H1 (cell line): ENCODE results near the gene SMIM20. TPM values are rescaled to one million over a fixed set of nuclear protein-coding genes. Genes with fewer than 3 reads are reported as not detected.
A peak's percentile ranks its signal among the peaks of the same experiment; 100 is the strongest.

Source experiments
- CTCF ChIA-PET: fragments of 300-600 bp; sonication (Branson Sonifier 250); formaldehyde crosslinking; loops from one replicate; lab custom pipeline; 2021; ENCODE audit not compliant: partially characterized antibody; lab: Charles Lee
- POLR2A ChIA-PET: fragments of 300-600 bp; sonication (Branson Sonifier 250); formaldehyde crosslinking; loops from one replicate; lab custom pipeline; 2021; ENCODE audit warnings: inconsistent platforms; ENCODE audit not compliant: partially characterized antibody; lab: Charles Lee
- DNase-seq, 2 experiments: peaks; one replicate each; pipeline versions ENCODE4 v3.0.0 to v3.0.0-alpha.2; 2010 to 2022; ENCODE audit warnings: low spot score in 2 of 2, low read depth in 1 of 2, mixed read lengths in 1 of 2
- FAIRE-seq: peaks from 2 replicates; lab custom pipeline; 2011; peaks lifted over from hg19 to GRCh38; lab: Jason Lieb, UNC
- H2AFZ ChIP-seq: 2 replicates; pipeline ENCODE4 v1.8.1; 2012; ENCODE audit warnings: low read length, inconsistent platforms
- H2AK5ac ChIP-seq: 2 replicates; pipeline ENCODE4 v1.6.1; 2013; ENCODE audit warnings: low read depth, low read length
- H2BK120ac ChIP-seq: replicated peaks from 2 replicates; pipeline ENCODE3; 2013; ENCODE audit warnings: low read depth, low read length, inconsistent platforms
- H2BK12ac ChIP-seq: 2 replicates; pipeline ENCODE4 v1.6.1; 2013; ENCODE audit warnings: low read depth, low read length
- H2BK15ac ChIP-seq: 2 replicates; pipeline ENCODE4 v1.6.1; 2013; ENCODE audit warnings: low read length
- H2BK20ac ChIP-seq: 2 replicates; pipeline ENCODE4 v1.6.1; 2013; ENCODE audit warnings: low read length
- H2BK5ac ChIP-seq: 2 replicates; pipeline ENCODE4 v1.6.1; 2013; ENCODE audit warnings: low read depth, low read length
- H3K14ac ChIP-seq: 2 replicates; pipeline ENCODE4 v1.6.1; 2013; ENCODE audit warnings: inconsistent platforms; ENCODE audit not compliant: insufficient read length
- H3K18ac ChIP-seq: 2 replicates; pipeline ENCODE4 v1.6.1; 2013; ENCODE audit warnings: low read length; ENCODE audit errors: extremely low read depth
- H3K23ac ChIP-seq: 2 replicates; pipeline ENCODE4 v1.6.1; 2013; ENCODE audit warnings: inconsistent platforms; ENCODE audit not compliant: insufficient read length
- H3K23me2 ChIP-seq: 2 replicates; pipeline ENCODE4 v1.6.1; 2013; ENCODE audit warnings: low read depth, low read length
- H3K27ac ChIP-seq: 2 replicates; pipeline ENCODE4 v1.6.1; 2011; ENCODE audit warnings: low read depth, low read length, inconsistent platforms
- H3K27me3 ChIP-seq, 4 experiments: replicated peaks in 1 of 4; 1 replicate in 1 of 4; 2 replicates in 3 of 4; pipeline versions ENCODE4 v1.6.1 to v1.8.1; 2011 to 2013; ENCODE audit warnings: low read length in 3 of 4, mild to moderate bottlenecking in 3 of 4, inconsistent platforms in 2 of 4, mixed read lengths in 2 of 4, moderate library complexity in 1 of 4; ENCODE audit not compliant: control insufficient read depth in 3 of 4, insufficient read depth in 3 of 4; ENCODE audit errors: extremely low read depth in 1 of 4
- H3K36me3 ChIP-seq, 4 experiments: 2 replicates each; pipeline versions ENCODE4 v1.6.1 to v1.8.1; 2011 to 2013; ENCODE audit warnings: mild to moderate bottlenecking in 4 of 4, low read length in 3 of 4, moderate library complexity in 2 of 4, control low read depth in 1 of 4, inconsistent platforms in 1 of 4; ENCODE audit not compliant: insufficient read depth in 4 of 4, control insufficient read depth in 2 of 4
- H3K4ac ChIP-seq: replicated peaks from 2 replicates; pipeline ENCODE3; 2013; ENCODE audit warnings: low read length, low read depth, mixed read lengths, inconsistent platforms; ENCODE audit not compliant: insufficient read length
- H3K4me1 ChIP-seq, 4 experiments: replicated peaks in 1 of 4; 1 replicate in 1 of 4; 2 replicates in 3 of 4; pipeline versions ENCODE4 v1.6.1 to v1.8.1; 2011 to 2013; ENCODE audit warnings: low read length in 3 of 4, inconsistent platforms in 2 of 4, mixed read lengths in 1 of 4; ENCODE audit not compliant: insufficient read depth in 4 of 4, control insufficient read depth in 3 of 4
- H3K4me2 ChIP-seq, 2 experiments: 2 replicates each; pipeline versions ENCODE4 v1.6.1 to v1.8.1; 2011 to 2013; ENCODE audit warnings: low read depth in 2 of 2, low read length in 2 of 2, control low read depth in 1 of 2, inconsistent platforms in 1 of 2, mild to moderate bottlenecking in 1 of 2; ENCODE audit not compliant: insufficient read depth in 1 of 2
- H3K4me3 ChIP-seq, 4 experiments: fragments of 200-600, 300-600 bp in 1 of 4; sonication (generic), shearing (Covaris generic), sonication (Bioruptor Twin) in 1 of 4; 2 replicates each; pipeline versions ENCODE4 v1.5.1 to v1.8.1; 2011 to 2016; ENCODE audit warnings: low read length in 4 of 4, low read depth in 3 of 4, control low read depth in 2 of 4, inconsistent platforms in 2 of 4, mild to moderate bottlenecking in 2 of 4, mixed read lengths in 1 of 4, moderate library complexity in 1 of 4; ENCODE audit not compliant: insufficient read depth in 2 of 4; ENCODE audit errors: extremely low read depth in 1 of 4
- H3K56ac ChIP-seq: replicated peaks from 2 replicates; pipeline ENCODE3; 2013; ENCODE audit warnings: low read depth, mild to moderate bottlenecking, mixed read lengths, low read length, inconsistent platforms; ENCODE audit not compliant: insufficient read length
- H3K79me1 ChIP-seq: 2 replicates; pipeline ENCODE4 v1.6.1; 2013; ENCODE audit warnings: low read depth, low read length, control low read depth
- H3K79me2 ChIP-seq, 2 experiments: 2 replicates each; pipeline versions ENCODE4 v1.6.1 to v1.8.1; 2012 to 2013; ENCODE audit warnings: low read length in 2 of 2, mild to moderate bottlenecking in 2 of 2, inconsistent platforms in 1 of 2; ENCODE audit not compliant: insufficient read depth in 2 of 2, control insufficient read depth in 1 of 2
- H3K9ac ChIP-seq, 4 experiments: replicated peaks in 1 of 4; 1 replicate in 1 of 4; 2 replicates in 3 of 4; pipeline versions ENCODE4 v1.6.1 to v1.8.1; 2011 to 2013; ENCODE audit warnings: low read depth in 3 of 4, low read length in 3 of 4, control low read depth in 2 of 4, mild to moderate bottlenecking in 2 of 4, moderate library complexity in 2 of 4, inconsistent platforms in 1 of 4; ENCODE audit errors: extremely low read depth in 1 of 4
- H3K9me3 ChIP-seq, 2 experiments: 2 replicates each; pipeline versions ENCODE4 v1.6.1 to v1.8.1; 2012 to 2013; ENCODE audit warnings: mild to moderate bottlenecking in 2 of 2, moderate library complexity in 2 of 2, control low read depth in 1 of 2, inconsistent platforms in 1 of 2, low read depth in 1 of 2, low read length in 1 of 2, mixed read lengths in 1 of 2; ENCODE audit not compliant: insufficient read depth in 2 of 2
- H4K20me1 ChIP-seq, 2 experiments: replicated peaks in 1 of 2; 2 replicates each; pipeline versions ENCODE3 to v1.8.1; 2011 to 2013; ENCODE audit warnings: inconsistent platforms in 2 of 2, low read length in 2 of 2, mild to moderate bottlenecking in 1 of 2; ENCODE audit not compliant: insufficient read depth in 2 of 2, control insufficient read depth in 1 of 2
- H4K5ac ChIP-seq: 2 replicates; pipeline ENCODE4 v1.6.1; 2013; ENCODE audit warnings: low read length, low read depth, mixed read lengths, inconsistent platforms; ENCODE audit not compliant: insufficient read length
- H4K8ac ChIP-seq: 2 replicates; pipeline ENCODE4 v1.8.0; 2013; ENCODE audit warnings: mild to moderate bottlenecking, moderate library complexity, low read length, inconsistent platforms; ENCODE audit not compliant: insufficient read depth; ENCODE audit errors: extremely low read depth
- H4K91ac ChIP-seq: replicated peaks from 2 replicates; pipeline ENCODE3; 2013; ENCODE audit warnings: low read length, mixed read lengths, inconsistent platforms; ENCODE audit not compliant: insufficient read length
- ATF3 ChIP-seq: IDR thresholded peaks from 2 replicates; pipeline ENCODE4 v1.6.1; 2011; ENCODE audit warnings: low read depth, mild to moderate bottlenecking, low read length; ENCODE audit not compliant: insufficient read depth
- BCL11A ChIP-seq, 2 experiments: IDR thresholded peaks; one replicate each; pipeline ENCODE4 v1.6.1; 2011; ENCODE audit warnings: low read depth in 2 of 2, low read length in 2 of 2, mild to moderate bottlenecking in 2 of 2
- CHD1 ChIP-seq: IDR thresholded peaks from 2 replicates; pipeline ENCODE4 v1.6.1; 2012; ENCODE audit warnings: low read depth, low read length, improper control_type of control experiment
- CTBP2 ChIP-seq: IDR thresholded peaks from 2 replicates; pipeline ENCODE4 v1.7.0; 2011; ENCODE audit warnings: borderline replicate concordance, mild to moderate bottlenecking, moderate library complexity, mixed read lengths, low read length; ENCODE audit not compliant: insufficient read depth, insufficient read length
- HDAC2 ChIP-seq, 2 experiments: fragments of 300-600 bp in 1 of 2; sonication (generic) in 1 of 2; IDR thresholded peaks; 2 replicates each; pipeline ENCODE4 v1.6.1; 2011 to 2012; ENCODE audit warnings: low read depth in 2 of 2, low read length in 2 of 2, mild to moderate bottlenecking in 2 of 2, moderate library complexity in 2 of 2, borderline replicate concordance in 1 of 2, inconsistent platforms in 1 of 2
- JUND ChIP-seq: IDR thresholded peaks from 2 replicates; pipeline ENCODE4 v1.6.1; 2011; ENCODE audit warnings: mild to moderate bottlenecking, improper control_type of control experiment, low read length
- KDM4A ChIP-seq: IDR thresholded peaks from one replicate; pipeline ENCODE4 v1.7.1; 2012; ENCODE audit warnings: low read depth, mild to moderate bottlenecking, moderate library complexity, low read length, inconsistent platforms; ENCODE audit not compliant: severe bottlenecking
- POLR2A ChIP-seq, 2 experiments: IDR thresholded peaks; 1 replicate in 1 of 2; 2 replicates in 1 of 2; pipeline ENCODE4 v1.6.1; 2011; ENCODE audit warnings: low read depth in 2 of 2, low read length in 2 of 2, mild to moderate bottlenecking in 2 of 2; ENCODE audit errors: control extremely low read depth in 1 of 2
- SIX5 ChIP-seq: IDR thresholded peaks from 2 replicates; pipeline ENCODE4 v1.6.1; 2011; ENCODE audit warnings: mild to moderate bottlenecking, low read depth, low read length
- ZNF274 ChIP-seq: IDR thresholded peaks from 2 replicates; pipeline ENCODE4 v1.7.0; 2012; ENCODE audit warnings: low read length, borderline replicate concordance; ENCODE audit errors: extremely low read depth
- WGBS, 2 experiments: shearing (Covaris generic) in 1 of 2; methylation state at CpG; one replicate each; pipeline versions ENCODE4 v1.1.6 to v1.1.7; 2013 to 2015; ENCODE audit warnings: low lambda C conversion rate in 2 of 2, mixed read lengths in 2 of 2, inconsistent platforms in 1 of 2, low coverage in 1 of 2, missing lambda C conversion rate in 1 of 2; ENCODE audit not compliant: insufficient replicate concordance in 2 of 2, insufficient coverage in 1 of 2, insufficient read length in 1 of 2; ENCODE audit errors: extremely low coverage in 1 of 2, missing lambda C conversion rate in 1 of 2; 5-methylcytosine and 5-hydroxymethylcytosine counted together
- polyA plus RNA-seq, 7 experiments: library from polyadenylated mRNA; depleted of rRNA in 3 of 7; stranded (reverse) in 5 of 7; unstranded in 2 of 7; fragments of >200 nt in 5 of 7; fragments of 200-250 nt in 2 of 7; gene quantifications; 1 replicate in 5 of 7; 2 replicates in 1 of 7; 4 replicates in 1 of 7; pipeline versions ENCODE4 v1.2.1 to v1.2.3, GENCODE V29; 2011 to 2013; ENCODE audit warnings: missing spikeins in 2 of 7, mixed read lengths in 2 of 7
- total RNA-seq: library from RNA; stranded (reverse); fragmentation: NEBNext Ultra II Directional; extraction: Animal tissue kit (Norgen Biotek cat#: 25700); gene quantifications from 2 replicates; pipeline ENCODE4 v1.2.1, GENCODE V29; 2021

The SMIM20 gene
- total and polyA plus RNA-seq, 2 of the 8 experiments (the other 6 are each of a cell fraction or from before 2014, with no cell fraction given) = 21.9 to 36.9 TPM

GRCh38 chr4:25865586-25865985 is 48.4 kb upstream of the SMIM20 start:
- H3K4ac ChIP-seq = no peak overlapping the region
- TF ChIP-seq CTBP2 = no peak
- no peak for TF ChIP-seq KDM4A
- no peak for TF ChIP-seq CHD1
- TF ChIP-seq SIX5 = no peak
- no peak for TF ChIP-seq POLR2A (IDR thresholded peaks at IDR 0.05; ENCODE audit: control extremely low read depth in 1 of 2, low read depth in 2 of 2, low read length in 2 of 2)
- no peak for TF ChIP-seq ATF3
- no peak for TF ChIP-seq HDAC2 (IDR thresholded peaks at IDR 0.05; ENCODE audit: borderline replicate concordance in 1 of 2, low read depth in 2 of 2, low read length in 2 of 2)
- TF ChIP-seq BCL11A (IDR thresholded peaks at IDR 0.05; ENCODE audit: low read depth in 2 of 2, low read length in 2 of 2) = no peak
- TF ChIP-seq JUND = no peak
- TF ChIP-seq ZNF274 = no peak
- TF ChIP-seq, all 59 proteins: peak for 0
- H3K79me2 ChIP-seq = peaks cover 0 to 14% of the 10 kb centered on the region in 2 experiments; a peak in 2 of 4 replicates
- H2BK12ac ChIP-seq = 0 out of 2 replicates have a peak overlapping the region, but pooled peaks have one; percentile 22
- H3K4me1 ChIP-seq = peaks cover 3 to 12% (median 5%) of the 10 kb centered on the region in 4 experiments; a peak in 5 of 7 replicates
- no peaks in the 10 kb centered on the region for H3K9me3 ChIP-seq
- no peak overlapping the region for H3K23ac ChIP-seq
- peaks cover 0 to 10% (median 0%) of the 10 kb centered on the region in 4 experiments; a peak in 2 of 7 replicates for H3K27me3 ChIP-seq
- no peak overlapping the region for H3K14ac ChIP-seq
- H4K5ac ChIP-seq = no peak overlapping the region
- no peak overlapping the region; the same call in 1 of the 2 replicates for H2BK15ac ChIP-seq
- H3K56ac ChIP-seq = no peak overlapping the region
- peaks cover 6% of the 10 kb centered on the region; the same call in 1 of the 2 replicates for H3K23me2 ChIP-seq
- no peak overlapping the region for H2AFZ ChIP-seq
- no peak overlapping the region for H2BK5ac ChIP-seq
- H4K91ac ChIP-seq = no peak overlapping the region
- H2BK20ac ChIP-seq = no peak overlapping the region
- H3K79me1 ChIP-seq = no peaks in the 10 kb centered on the region; the same call in 1 of the 2 replicates
- 73% methylated on average over 4 of the region's 4 CpGs; no CpG with 5 or more reads in 1 of the 2 experiments for WGBS, 2 experiments
- no peak overlapping the region for H3K4me2 ChIP-seq
- H4K20me1 ChIP-seq = no peaks in the 10 kb centered on the region
- ChIA-PET POLR2A (interaction anchor here (1.5 to 2.4 kb wide), 2 partner anchors 8 to 11 kb away, joined by 5 to 6 read pairs; no protein-coding TSS in a partner anchor), CTCF (interaction anchor here (0.6 to 3.0 kb wide), 8 partner anchors 11 to 446 kb away, joined by 3 to 12 read pairs (median 3); no protein-coding TSS in a partner anchor)
- no peak overlapping the region for H3K18ac ChIP-seq
- peak in 1 of 2 experiments; percentile 27 for DNase-seq
- no peak overlapping the region for H2AK5ac ChIP-seq
- no peak for FAIRE-seq
- no peak overlapping the region for H3K9ac ChIP-seq
- no peak overlapping the region for H2BK120ac ChIP-seq
- no peak overlapping the region for H4K8ac ChIP-seq
- H3K4me3 ChIP-seq = no peak overlapping the region
- no peaks in the 10 kb centered on the region for H3K36me3 ChIP-seq
- H3K27ac ChIP-seq = no peak overlapping the region
